OCI-LY1 (cell line): ENCODE results near the gene MTF1.

ENCODE experiments used
- H2AFZ ChIP-seq: fragments of 200-600 bp; sonication (generic), shearing (Covaris generic); 2 replicates; pipeline ENCODE4 v1.6.0; 2014; ENCODE audit warnings: antibody characterized with exemption, mild to moderate bottlenecking, low read length
- H3F3A ChIP-seq: fragments of 200-600 bp; sonication (generic), shearing (Covaris generic); 2 replicates; pipeline ENCODE4 v1.6.0; 2014; ENCODE audit warnings: mild to moderate bottlenecking, antibody characterized with exemption, low read length, moderate library complexity; ENCODE audit not compliant: insufficient read depth
- H3K27ac ChIP-seq: fragments of 200-600 bp; sonication (generic); 2 replicates; pipeline ENCODE4 v1.5.1; 2014; ENCODE audit warnings: low read length, mixed run types, mild to moderate bottlenecking, low read depth; ENCODE audit not compliant: poor library complexity, severe bottlenecking
- H3K27me3 ChIP-seq: fragments of 200-600 bp; sonication (generic); 2 replicates; pipeline ENCODE4 v1.6.0; 2014; ENCODE audit warnings: antibody characterized with exemption, mild to moderate bottlenecking, low read length, moderate library complexity; ENCODE audit not compliant: insufficient read depth
- H3K36me3 ChIP-seq: fragments of 200-600 bp; sonication (generic); 2 replicates; pipeline ENCODE4 v1.6.1; 2014; ENCODE audit warnings: mild to moderate bottlenecking, antibody characterized with exemption, low read length, moderate library complexity, mixed read lengths; ENCODE audit not compliant: insufficient read depth
- H3K4me1 ChIP-seq: fragments of 200-600 bp; sonication (generic); 2 replicates; pipeline ENCODE4 v1.5.1; 2014; ENCODE audit warnings: mild to moderate bottlenecking, low read length, moderate library complexity; ENCODE audit not compliant: insufficient read depth, severe bottlenecking
- H3K4me2 ChIP-seq: fragments of 200-600 bp; sonication (generic), shearing (Covaris generic); 2 replicates; pipeline ENCODE4 v1.6.1; 2014; ENCODE audit warnings: low read length
- H3K4me3 ChIP-seq: fragments of 200-600 bp; sonication (generic); 2 replicates; pipeline ENCODE4 v1.5.1; 2014; ENCODE audit warnings: low read length, low read depth, mild to moderate bottlenecking, mixed read lengths; ENCODE audit not compliant: poor library complexity, severe bottlenecking
- H3K79me2 ChIP-seq: fragments of 200-600 bp; shearing (Covaris generic); 2 replicates; pipeline ENCODE4 v1.6.1; 2016; ENCODE audit warnings: mixed run types, low read length, mixed read lengths; ENCODE audit not compliant: insufficient read depth
- H3K9ac ChIP-seq: fragments of 200-600 bp; sonication (generic), shearing (Covaris generic); 2 replicates; pipeline ENCODE4 v1.6.1; 2014; ENCODE audit warnings: mild to moderate bottlenecking, low read length, mixed read lengths
- H3K9me2 ChIP-seq: fragments of 200-600 bp; sonication (generic), shearing (Covaris generic); 2 replicates; pipeline ENCODE4 v1.6.1; 2014; ENCODE audit warnings: low read depth, mild to moderate bottlenecking, low read length, mixed read lengths
- H3K9me3 ChIP-seq: fragments of 200-600 bp; shearing (Covaris generic); 2 replicates; pipeline ENCODE4 v1.6.1; 2014; ENCODE audit warnings: low read length, mixed read lengths
- H4K20me1 ChIP-seq: fragments of 200-600 bp; sonication (generic), shearing (Covaris generic); 2 replicates; pipeline ENCODE4 v1.6.0; 2016; ENCODE audit warnings: mild to moderate bottlenecking, low read length; ENCODE audit not compliant: insufficient read depth
- CTCF ChIP-seq: fragments of 200-600 bp; sonication (generic), shearing (Covaris generic); IDR thresholded peaks from 2 replicates; pipeline ENCODE4 v1.5.1; 2017; ENCODE audit warnings: mild to moderate bottlenecking, antibody characterized with exemption, low read length, moderate library complexity, mixed read lengths
- EZH2 ChIP-seq: fragments of 200-600 bp; sonication (generic), shearing (Covaris generic); IDR thresholded peaks from 2 replicates; pipeline ENCODE4 v1.8.0; 2017; ENCODE audit warnings: borderline replicate concordance, mixed run types, mild to moderate bottlenecking, antibody characterized with exemption, low read length, moderate library complexity, mixed read lengths

Gene MTF1

DNA sequence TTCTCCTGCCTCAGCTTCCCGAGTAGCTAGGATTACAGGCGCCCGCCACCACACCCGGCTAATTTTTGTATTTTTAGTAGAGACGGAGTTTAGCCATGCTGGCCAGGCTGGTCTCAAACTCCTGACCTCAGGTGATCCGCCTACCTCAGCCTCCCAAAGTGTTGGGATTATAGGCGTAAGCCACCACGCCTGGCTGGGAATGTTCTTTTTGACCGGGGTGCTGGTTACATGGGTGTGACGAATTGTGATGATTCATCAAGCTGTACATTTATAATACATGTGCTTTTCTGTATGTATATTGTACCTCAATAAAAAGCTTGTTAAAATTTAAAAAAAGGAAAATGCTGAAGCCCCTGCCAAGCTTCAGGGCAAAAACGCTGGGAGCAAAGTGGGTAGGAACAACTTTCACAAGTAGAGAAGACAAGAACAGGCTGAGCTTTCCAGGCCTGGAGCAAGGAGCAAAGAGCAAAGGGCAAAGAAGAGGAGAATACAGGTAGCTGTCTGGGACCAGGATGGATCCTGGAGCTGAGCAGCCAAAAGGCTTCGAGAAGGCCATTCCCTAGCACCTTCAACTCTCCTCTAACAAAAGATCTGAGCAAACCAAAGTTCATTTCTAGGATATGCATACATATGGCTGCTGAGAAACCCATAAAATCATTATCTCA lies 30.9 kb downstream of the MTF1 start:
- Histone ChIP-seq H3K4me2 (no peak overlapping the region), H3K36me3 (peaks cover 55% of the 10 kb centered on the region), H3K27me3 (no peaks in the 10 kb centered on the region), H2AFZ (no peak overlapping the region), H3K27ac (no peak overlapping the region), H3K4me1 (no peaks in the 10 kb centered on the region), H3K9ac (no peak overlapping the region), H3K9me3 (no peaks in the 10 kb centered on the region), H3K9me2 (no peaks in the 10 kb centered on the region), H3K79me2 (no peaks in the 10 kb centered on the region), H4K20me1 (no peaks in the 10 kb centered on the region), H3F3A (no peaks in the 10 kb centered on the region), H3K4me3 (no peak overlapping the region)
- no peak for TF ChIP-seq CTCF
- TF ChIP-seq EZH2, result no peak

GRCh38 chr1:37825506-37825905 lies 33.9 kb downstream of the MTF1 start:
- Histone ChIP-seq H3K9me3 (no peaks in the 10 kb centered on the region), H4K20me1 (no peaks in the 10 kb centered on the region), H3K27ac (no peak overlapping the region), H3K9me2 (no peaks in the 10 kb centered on the region), H3K4me1 (no peaks in the 10 kb centered on the region), H3K4me2 (no peak overlapping the region), H3K36me3 (peaks cover 55% of the 10 kb centered on the region), H2AFZ (no peak overlapping the region), H3K27me3 (no peaks in the 10 kb centered on the region), H3F3A (no peaks in the 10 kb centered on the region), H3K4me3 (no peak overlapping the region), H3K79me2 (no peaks in the 10 kb centered on the region), H3K9ac (no peak overlapping the region)
- TF ChIP-seq CTCF (no peak), EZH2 (no peak)

DNA sequence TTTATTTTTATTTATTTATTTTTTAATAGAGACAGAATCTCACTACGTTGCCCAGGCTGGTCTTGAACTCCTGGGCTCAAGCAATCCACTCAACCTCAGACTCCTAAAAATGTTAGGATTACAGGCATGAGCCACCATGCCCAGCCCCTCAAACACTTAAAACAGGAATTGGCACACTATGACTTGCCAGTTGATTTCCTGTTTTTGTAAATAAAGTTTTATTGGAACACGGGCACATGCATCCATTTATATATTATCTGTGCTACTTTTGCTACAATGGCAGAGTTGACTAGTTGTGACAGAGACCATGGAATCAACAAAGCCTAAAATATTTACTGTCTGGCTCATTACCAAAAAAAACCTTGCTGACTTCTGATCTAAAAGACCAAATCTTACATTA lies 35.4 kb downstream of the MTF1 start:
- Histone ChIP-seq H3K4me2 (no peak overlapping the region), H3K79me2 (no peaks in the 10 kb centered on the region), H3K9me2 (no peaks in the 10 kb centered on the region), H3K27me3 (no peaks in the 10 kb centered on the region), H3K9me3 (no peaks in the 10 kb centered on the region), H3K4me1 (no peaks in the 10 kb centered on the region), H4K20me1 (no peaks in the 10 kb centered on the region), H3F3A (no peaks in the 10 kb centered on the region), H2AFZ (no peak overlapping the region), H3K36me3 (peaks cover 57% of the 10 kb centered on the region), H3K9ac (no peak overlapping the region), H3K4me3 (no peak overlapping the region), H3K27ac (no peak overlapping the region)
- TF ChIP-seq EZH2 (no peak), CTCF (no peak)
